ENCODE results near the gene EXOC7. TPM values are rescaled to one million over a fixed set of nuclear protein-coding genes. Genes with fewer than 3 reads are reported as not detected.

Gene EXOC7
- polyA plus RNA-seq, 2 donors, result 57.0 to 77.2 TPM

- Histone ChIP-seq H3K27me3 (ENCODE audit: control insufficient read depth in 1 of 2, insufficient read depth in 2 of 2, low read length in 2 of 2) (no peaks in the 10 kb centered on the region), H3K27ac (ENCODE audit: low read depth in 2 of 2, low read length in 1 of 2) (no peak overlapping the region), H3K4me3 (ENCODE audit: low read depth in 1 of 2, low read length in 2 of 2) (no peak overlapping the region), H3K9me3 (ENCODE audit: control insufficient read depth in 2 of 2, insufficient read depth in 1 of 2, low read depth in 1 of 2, low read length in 1 of 2) (no peaks in the 10 kb centered on the region), H3K4me1 (ENCODE audit: control insufficient read depth in 2 of 2, insufficient read depth in 2 of 2, low read length in 1 of 2) (no peaks in the 10 kb centered on the region), H3K36me3 (ENCODE audit: control insufficient read depth in 2 of 2, insufficient read depth in 2 of 2, low read length in 1 of 2) (peaks cover 23 to 29% of the 10 kb centered on the region in 2 donors)
- WGBS, 2 donors, result 51 to 55% methylated on average over 22 of the region's 22 CpGs
Measured at GRCh38 chr17:76036497-76037261, 66.9 kb downstream of the EXOC7 start.

GRCh38 chr17:76034428-76035350, 68.9 kb downstream of the EXOC7 start:
- Histone ChIP-seq H3K36me3 (ENCODE audit: control insufficient read depth in 2 of 2, insufficient read depth in 2 of 2, low read length in 1 of 2) (peaks cover 7 to 11% of the 10 kb centered on the region in 2 donors), H3K27me3 (ENCODE audit: control insufficient read depth in 1 of 2, insufficient read depth in 2 of 2, low read length in 2 of 2) (no peaks in the 10 kb centered on the region), H3K27ac (ENCODE audit: low read depth in 2 of 2, low read length in 1 of 2) (no peak overlapping the region), H3K9me3 (ENCODE audit: control insufficient read depth in 2 of 2, insufficient read depth in 1 of 2, low read depth in 1 of 2, low read length in 1 of 2) (no peaks in the 10 kb centered on the region), H3K4me3 (ENCODE audit: low read depth in 1 of 2, low read length in 2 of 2) (no peak overlapping the region), H3K4me1 (ENCODE audit: control insufficient read depth in 2 of 2, insufficient read depth in 2 of 2, low read length in 1 of 2) (no peaks in the 10 kb centered on the region)
- WGBS, 2 donors, result 82 to 87% methylated on average over 13 of the region's 13 CpGs

- WGBS, 2 donors, result 94 to 95% methylated on average over 6 of the region's 6 CpGs
- Histone ChIP-seq H3K27ac (ENCODE audit: low read depth in 2 of 2, low read length in 1 of 2) (no peak overlapping the region), H3K4me1 (ENCODE audit: control insufficient read depth in 2 of 2, insufficient read depth in 2 of 2, low read length in 1 of 2) (peaks cover 3 to 5% of the 10 kb centered on the region in 2 donors)
Measured at GRCh38 chr17:76033139-76033538, 70.4 kb downstream of the EXOC7 start.

GRCh38 chr17:76032780-76033108, 70.8 kb downstream of the EXOC7 start:
- WGBS, 2 donors, result 77 to 95% methylated on average over 5 of the region's 5 CpGs
- peaks cover 3 to 5% of the 10 kb centered on the region in 2 donors for H3K4me1 ChIP-seq (ENCODE audit: control insufficient read depth in 2 of 2, insufficient read depth in 2 of 2, low read length in 1 of 2)
- H3K9me3 ChIP-seq (ENCODE audit: control insufficient read depth in 2 of 2, insufficient read depth in 1 of 2, low read depth in 1 of 2, low read length in 1 of 2), result no peaks in the 10 kb centered on the region
- H3K36me3 ChIP-seq (ENCODE audit: control insufficient read depth in 2 of 2, insufficient read depth in 2 of 2, low read length in 1 of 2), result no peaks in the 10 kb centered on the region
- no peak overlapping the region for H3K27ac ChIP-seq (ENCODE audit: low read depth in 2 of 2, low read length in 1 of 2)
- H3K4me3 ChIP-seq (ENCODE audit: low read depth in 1 of 2, low read length in 2 of 2), result no peak overlapping the region
- no peaks in the 10 kb centered on the region for H3K27me3 ChIP-seq (ENCODE audit: control insufficient read depth in 1 of 2, insufficient read depth in 2 of 2, low read length in 2 of 2)

More at GRCh38 chr17:76033139-76033538, 70.4 kb downstream of the EXOC7 start:
- Histone ChIP-seq H3K27me3 (ENCODE audit: control insufficient read depth in 1 of 2, insufficient read depth in 2 of 2, low read length in 2 of 2) (no peaks in the 10 kb centered on the region), H3K36me3 (ENCODE audit: control insufficient read depth in 2 of 2, insufficient read depth in 2 of 2, low read length in 1 of 2) (peaks cover 0 to 2% of the 10 kb centered on the region in 2 donors), H3K9me3 (ENCODE audit: control insufficient read depth in 2 of 2, insufficient read depth in 1 of 2, low read depth in 1 of 2, low read length in 1 of 2) (no peaks in the 10 kb centered on the region), H3K4me3 (ENCODE audit: low read depth in 1 of 2, low read length in 2 of 2) (no peak overlapping the region)

- H3K4me1 ChIP-seq (ENCODE audit: control insufficient read depth in 2 of 2, insufficient read depth in 2 of 2, low read length in 1 of 2), result peaks cover 3 to 5% of the 10 kb centered on the region in 2 donors
- H3K36me3 ChIP-seq (ENCODE audit: control insufficient read depth in 2 of 2, insufficient read depth in 2 of 2, low read length in 1 of 2), result no peaks in the 10 kb centered on the region
- 77 to 84% methylated on average over 20 of the region's 20 CpGs for WGBS, 2 donors
- no peak overlapping the region for H3K27ac ChIP-seq (ENCODE audit: low read depth in 2 of 2, low read length in 1 of 2)
- no peaks in the 10 kb centered on the region for H3K27me3 ChIP-seq (ENCODE audit: control insufficient read depth in 1 of 2, insufficient read depth in 2 of 2, low read length in 2 of 2)
- H3K9me3 ChIP-seq (ENCODE audit: control insufficient read depth in 2 of 2, insufficient read depth in 1 of 2, low read depth in 1 of 2, low read length in 1 of 2), result no peaks in the 10 kb centered on the region
- no peak overlapping the region for H3K4me3 ChIP-seq (ENCODE audit: low read depth in 1 of 2, low read length in 2 of 2)
Measured at GRCh38 chr17:76032073-76032779, 71.4 kb downstream of the EXOC7 start.

Other genes with a start within 250 kb of the EXOC7 start
- gene WBP2, start 248.5 kb downstream of the EXOC7 start, polyA plus RNA-seq, result 10 to 100 TPM; 65.1 to 65.9 TPM
- 10 to 100 TPM; 20.4 to 21.7 TPM for gene TRIM47, start 225.2 kb downstream of the EXOC7 start, polyA plus RNA-seq
- gene TRIM65, start 206.8 kb downstream of the EXOC7 start, polyA plus RNA-seq, result 10 to 100 TPM in 1 of 2 donors, 1 to 10 TPM in 1; 9.8 to 19.8 TPM
- gene MRPL38, start 198.9 kb downstream of the EXOC7 start, polyA plus RNA-seq, result 10 to 100 TPM; 51.7 to 65.8 TPM
- gene FBF1, start 162.7 kb downstream of the EXOC7 start, polyA plus RNA-seq, result 10 to 100 TPM in 1 of 2 donors, 1 to 10 TPM in 1; 8.7 to 33.7 TPM
- 10 to 100 TPM; 22.7 to 37.4 TPM for gene ACOX1, start 124.6 kb downstream of the EXOC7 start, polyA plus RNA-seq
- 10 to 100 TPM; 42.7 to 43.7 TPM for gene TEN1, start 124.5 kb downstream of the EXOC7 start, polyA plus RNA-seq
- 10 to 100 TPM in 1 of 2 donors, 1 to 10 TPM in 1; 6.5 to 16.2 TPM for gene CDK3, start 102.9 kb downstream of the EXOC7 start, polyA plus RNA-seq
- gene EVPL, start 76.5 kb downstream of the EXOC7 start, polyA plus RNA-seq, result 100 to 1,000 TPM; 229 to 425 TPM
- gene SRP68, start 31.3 kb downstream of the EXOC7 start, polyA plus RNA-seq, result 10 to 100 TPM; 34.3 to 57.9 TPM
- under 1 TPM; 0.53 to 1.00 TPM for gene GALR2, start 29.0 kb downstream of the EXOC7 start, polyA plus RNA-seq
- gene ZACN, start 24.6 kb downstream of the EXOC7 start, polyA plus RNA-seq, result 1 to 10 TPM; 1.2 to 2.3 TPM
- under 1 TPM; 0.33 to 0.56 TPM for gene FOXJ1, start 37.5 kb upstream of the EXOC7 start, polyA plus RNA-seq
- gene RNF157, start 136.7 kb upstream of the EXOC7 start, polyA plus RNA-seq, result under 1 TPM; 0.20 to 0.44 TPM
- gene UBALD2, start 161.6 kb upstream of the EXOC7 start, polyA plus RNA-seq, result 10 to 100 TPM; 35.4 to 49.7 TPM
- 1 to 10 TPM; 2.1 to 5.6 TPM for gene QRICH2, start 204.5 kb upstream of the EXOC7 start, polyA plus RNA-seq

Data from esophagus (tissue), 2 donors.